Measurements from ENCODE around the gene DUSP22. TPM values are rescaled to one million over a fixed set of nuclear protein-coding genes. Genes with fewer than 3 reads are reported as not detected.

DUSP22 gene
- total and polyA plus RNA-seq, 9 of the 15 experiments (the other 6 are each of a cell fraction or from before 2014, with no cell fraction given) = 9.3 to 19.4 (median 11.8) TPM

DNA sequence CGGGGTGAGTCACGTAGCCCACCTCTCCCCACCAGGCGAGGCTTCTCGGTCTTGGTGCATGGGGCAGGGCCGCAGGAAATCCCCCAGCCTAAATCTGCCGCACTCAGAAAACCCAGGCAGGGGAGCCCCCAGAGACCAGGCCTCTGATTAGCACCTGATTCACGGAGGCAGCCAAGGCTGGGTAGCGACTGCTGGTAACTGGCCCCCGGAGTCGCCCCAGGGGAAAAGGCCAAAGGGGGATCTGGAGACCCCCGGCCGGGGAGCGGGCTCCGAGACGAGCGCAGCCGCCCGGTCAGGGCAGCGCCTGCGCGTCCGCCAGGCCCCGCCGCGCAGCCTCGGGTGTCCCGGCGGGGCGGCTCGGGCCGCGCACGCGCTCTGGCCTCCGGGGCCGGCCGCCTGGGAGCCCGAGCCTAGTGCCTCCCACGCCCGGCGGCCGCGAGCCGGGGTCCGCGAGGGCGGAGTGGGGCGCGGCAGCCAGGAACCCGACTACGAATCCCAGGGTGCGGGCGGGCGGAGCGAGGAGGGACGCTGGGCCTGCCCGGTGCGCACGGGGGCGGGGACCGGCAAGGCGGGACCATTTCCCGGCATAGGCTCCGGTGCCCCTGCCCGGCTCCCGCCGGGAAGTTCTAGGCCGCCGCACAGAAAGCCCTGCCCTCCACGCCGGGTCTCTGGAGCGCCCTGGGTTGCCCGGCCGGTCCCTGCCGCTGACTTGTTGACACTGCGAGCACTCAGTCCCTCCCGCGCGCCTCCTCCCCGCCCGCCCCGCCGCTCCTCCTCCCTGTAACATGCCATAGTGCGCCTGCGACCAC is at the start of gene DUSP22 (continued):
- TF ChIP-seq FUS (optimal IDR thresholded peaks at IDR 0.05; ENCODE audit: low read depth, low read length) = peak; percentile 55
- TF ChIP-seq, protein P1, sequence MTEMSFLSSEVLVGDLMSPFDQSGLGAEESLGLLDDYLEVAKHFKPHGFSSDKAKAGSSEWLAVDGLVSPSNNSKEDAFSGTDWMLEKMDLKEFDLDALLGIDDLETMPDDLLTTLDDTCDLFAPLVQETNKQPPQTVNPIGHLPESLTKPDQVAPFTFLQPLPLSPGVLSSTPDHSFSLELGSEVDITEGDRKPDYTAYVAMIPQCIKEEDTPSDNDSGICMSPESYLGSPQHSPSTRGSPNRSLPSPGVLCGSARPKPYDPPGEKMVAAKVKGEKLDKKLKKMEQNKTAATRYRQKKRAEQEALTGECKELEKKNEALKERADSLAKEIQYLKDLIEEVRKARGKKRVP (CRISPR knock-in tag; IDR thresholded peaks at IDR 0.05) = peak; percentile 39; the same call in 1 of the 2 replicates
- TF ChIP-seq SIN3B (IDR thresholded peaks at IDR 0.05; ENCODE audit: low read depth) = 0 out of 2 replicates have a peak, but pooled peaks have one; percentile 15
- TF ChIP-seq HLTF (IDR thresholded peaks at IDR 0.05) = no peak
- TF ChIP-seq ZC3H4 (CRISPR knock-in tag; IDR thresholded peaks at IDR 0.05; ENCODE audit: borderline replicate concordance) = 0 out of 2 replicates have a peak, but pooled peaks have one; percentile 33
- TF ChIP-seq ZNF583 (CRISPR knock-in tag; IDR thresholded peaks at IDR 0.05) = 0 out of 2 replicates have a peak, but pooled peaks have one; percentile 57
- TF ChIP-seq SMAD4 (CRISPR knock-in tag; conservative IDR thresholded peaks at IDR 0.05) = peak; percentile 88
- TF ChIP-seq TCF3 (CRISPR knock-in tag; IDR thresholded peaks at IDR 0.05) = 0 out of 2 replicates have a peak, but pooled peaks have one; percentile 3
- TF ChIP-seq SP1 (CRISPR knock-in tag; IDR thresholded peaks at IDR 0.05) = 0 out of 2 replicates have a peak, but pooled peaks have one; percentile 26
- TF ChIP-seq, protein P2, sequence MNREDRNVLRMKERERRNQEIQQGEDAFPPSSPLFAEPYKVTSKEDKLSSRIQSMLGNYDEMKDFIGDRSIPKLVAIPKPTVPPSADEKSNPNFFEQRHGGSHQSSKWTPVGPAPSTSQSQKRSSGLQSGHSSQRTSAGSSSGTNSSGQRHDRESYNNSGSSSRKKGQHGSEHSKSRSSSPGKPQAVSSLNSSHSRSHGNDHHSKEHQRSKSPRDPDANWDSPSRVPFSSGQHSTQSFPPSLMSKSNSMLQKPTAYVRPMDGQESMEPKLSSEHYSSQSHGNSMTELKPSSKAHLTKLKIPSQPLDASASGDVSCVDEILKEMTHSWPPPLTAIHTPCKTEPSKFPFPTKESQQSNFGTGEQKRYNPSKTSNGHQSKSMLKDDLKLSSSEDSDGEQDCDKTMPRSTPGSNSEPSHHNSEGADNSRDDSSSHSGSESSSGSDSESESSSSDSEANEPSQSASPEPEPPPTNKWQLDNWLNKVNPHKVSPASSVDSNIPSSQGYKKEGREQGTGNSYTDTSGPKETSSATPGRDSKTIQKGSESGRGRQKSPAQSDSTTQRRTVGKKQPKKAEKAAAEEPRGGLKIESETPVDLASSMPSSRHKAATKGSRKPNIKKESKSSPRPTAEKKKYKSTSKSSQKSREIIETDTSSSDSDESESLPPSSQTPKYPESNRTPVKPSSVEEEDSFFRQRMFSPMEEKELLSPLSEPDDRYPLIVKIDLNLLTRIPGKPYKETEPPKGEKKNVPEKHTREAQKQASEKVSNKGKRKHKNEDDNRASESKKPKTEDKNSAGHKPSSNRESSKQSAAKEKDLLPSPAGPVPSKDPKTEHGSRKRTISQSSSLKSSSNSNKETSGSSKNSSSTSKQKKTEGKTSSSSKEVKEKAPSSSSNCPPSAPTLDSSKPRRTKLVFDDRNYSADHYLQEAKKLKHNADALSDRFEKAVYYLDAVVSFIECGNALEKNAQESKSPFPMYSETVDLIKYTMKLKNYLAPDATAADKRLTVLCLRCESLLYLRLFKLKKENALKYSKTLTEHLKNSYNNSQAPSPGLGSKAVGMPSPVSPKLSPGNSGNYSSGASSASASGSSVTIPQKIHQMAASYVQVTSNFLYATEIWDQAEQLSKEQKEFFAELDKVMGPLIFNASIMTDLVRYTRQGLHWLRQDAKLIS (CRISPR knock-in tag; IDR thresholded peaks at IDR 0.05) = 0 out of 2 replicates have a peak, but pooled peaks have one; percentile 20
- peak in 1 of 2 experiments; percentile 27; a peak in 1 of 4 replicates for TF ChIP-seq RAD21 (CRISPR knock-in tag; conservative IDR thresholded peaks at IDR 0.05 in 1 of 2, IDR thresholded peaks at IDR 0.05 in 1 of 2)
